CD4-positive, alpha-beta T cell treated with Interleukin-15 for 4 hours (primary cell): Measurements from ENCODE around the gene GSS.
"Not testable (repeated sequence)": the region's sequence is repeated elsewhere in the genome, so short reads cannot be mapped to it uniquely, and the experiment has no call there.

Source experiments
- DNase-seq: peaks from one replicate; pipeline ENCODE4 v3.0.0-alpha.2; 2020; ENCODE audit warnings: low spot score

The GSS gene

DNA sequence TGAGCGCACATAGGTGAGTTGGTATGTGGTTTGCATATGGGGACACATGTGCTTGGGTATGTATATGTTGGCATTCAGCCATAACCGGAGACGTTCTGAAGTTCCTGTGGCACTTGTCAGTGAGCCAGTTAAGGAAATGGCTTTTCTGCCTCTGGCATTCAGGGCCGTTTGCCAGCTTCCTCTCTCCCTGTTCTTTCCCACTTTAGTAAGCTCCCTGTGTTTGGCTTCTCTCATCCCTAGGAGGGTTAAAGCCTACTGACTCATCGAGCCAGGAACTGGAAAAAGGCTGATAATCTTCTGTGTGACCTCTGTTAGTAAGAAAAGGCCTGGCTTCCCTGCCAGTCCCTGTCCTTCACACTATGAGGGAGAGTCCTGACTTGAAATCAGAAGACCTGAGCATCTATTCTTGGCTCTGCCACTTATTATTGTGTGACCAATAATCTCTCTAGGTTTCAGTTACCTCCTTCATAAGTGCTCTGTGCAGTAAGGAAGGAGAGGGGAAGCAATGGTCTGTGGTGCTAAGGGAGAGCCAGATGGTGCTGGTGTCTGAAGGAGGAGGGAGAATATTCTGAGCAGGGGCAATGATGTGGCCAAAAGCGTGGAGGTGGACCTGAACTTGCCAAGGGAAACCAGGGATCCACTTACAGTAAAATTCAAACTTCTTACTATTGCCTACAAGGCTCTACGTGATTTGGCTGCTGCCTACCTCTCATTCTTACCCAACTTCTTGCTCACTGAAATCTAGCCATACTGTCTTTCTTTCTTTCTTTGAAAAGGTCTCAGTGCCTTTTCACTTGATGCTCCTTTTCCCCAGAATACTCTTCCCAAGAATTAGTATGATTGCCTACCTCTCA is 47.8 kb downstream of the GSS start:
- DNase-seq = no peak

DNA sequence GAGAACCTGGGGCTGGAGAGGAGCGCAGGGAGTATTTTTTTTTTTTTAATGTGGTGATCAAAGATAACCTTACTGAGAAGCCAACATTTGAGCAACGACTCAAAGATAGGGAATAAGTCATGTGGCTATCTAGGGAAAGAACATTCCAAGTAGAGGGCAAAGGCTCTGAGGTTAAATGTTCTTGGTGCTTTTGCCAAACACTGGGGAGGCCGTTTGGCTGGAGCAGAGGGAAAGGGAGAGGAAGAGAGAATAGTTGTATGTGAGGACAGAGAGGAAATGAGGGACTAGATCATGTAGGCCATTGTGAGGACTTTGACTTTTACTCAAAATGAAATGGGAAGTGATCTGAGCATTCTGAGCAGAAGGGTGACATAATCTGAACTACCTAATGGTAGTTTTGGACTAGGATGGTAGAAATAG is 51.4 kb downstream of the GSS start:
- DNase-seq = no peak

DNA sequence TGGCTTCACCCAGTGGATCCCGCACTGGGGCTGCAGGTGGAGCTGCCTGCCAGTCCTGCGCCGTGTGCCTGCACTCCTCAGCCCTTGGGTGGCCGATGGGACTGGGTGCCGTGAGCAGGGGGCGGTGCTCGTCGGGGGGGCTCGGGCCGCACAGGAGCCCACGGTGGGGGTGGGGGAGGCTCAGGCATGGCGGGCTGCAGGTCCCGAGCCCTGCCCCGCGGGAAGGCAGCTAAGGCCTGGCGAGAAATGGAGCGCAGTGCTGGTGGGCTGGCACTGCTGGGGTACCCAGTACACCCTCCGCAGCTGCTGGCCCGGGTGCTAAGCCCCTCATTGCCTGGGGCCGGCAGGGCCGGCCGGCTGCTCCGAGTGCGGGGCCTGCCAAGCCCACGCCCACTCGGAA is 56.9 kb downstream of the GSS start:
- DNase-seq = not testable (repeated sequence)

DNA sequence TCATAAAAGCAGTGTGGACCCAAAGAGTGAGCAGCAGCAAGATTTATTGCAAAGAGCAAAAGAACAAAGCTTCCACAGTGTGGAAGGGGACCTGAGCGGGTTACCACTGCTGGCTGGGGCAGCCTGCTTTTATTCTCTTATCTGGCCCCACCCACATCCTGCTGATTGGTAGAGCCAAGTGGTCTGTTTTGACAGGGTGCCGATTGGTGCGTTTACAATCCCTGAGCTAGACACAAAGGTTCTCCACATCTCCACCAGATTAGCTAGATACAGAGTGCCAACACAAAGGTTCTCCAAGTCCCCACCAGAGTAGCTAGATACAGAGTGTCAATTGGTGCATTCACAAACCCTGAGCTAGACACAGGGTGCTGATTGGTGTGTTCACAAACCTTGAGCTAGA is 57.5 kb downstream of the GSS start:
- DNase-seq = not testable (repeated sequence)

DNA sequence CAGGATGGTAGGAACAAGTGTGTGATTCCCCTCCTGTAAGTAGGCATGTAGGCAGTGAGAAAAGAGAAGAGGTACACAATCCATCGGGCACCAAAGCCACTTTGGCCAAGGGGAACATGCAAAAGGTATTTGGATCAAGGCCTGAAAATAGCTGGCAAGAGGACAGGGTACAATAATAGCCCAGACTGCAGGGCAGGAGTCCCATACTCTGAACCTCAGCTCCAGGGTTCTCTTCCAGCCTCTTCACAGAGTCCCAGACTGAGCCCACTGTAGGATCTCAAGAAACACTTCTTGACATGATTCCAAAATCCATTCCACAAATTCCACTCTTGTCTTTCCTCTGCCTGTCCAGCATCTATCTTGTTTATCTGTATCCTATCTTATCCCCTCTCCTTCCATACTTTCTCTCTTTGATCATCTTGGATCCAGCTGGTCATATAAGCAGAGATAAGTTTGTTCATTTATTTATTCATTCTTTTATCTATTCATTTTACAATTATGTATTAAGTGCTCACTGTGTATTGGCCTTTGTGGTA is 59.5 kb downstream of the GSS start:
- no peak for DNase-seq

DNA sequence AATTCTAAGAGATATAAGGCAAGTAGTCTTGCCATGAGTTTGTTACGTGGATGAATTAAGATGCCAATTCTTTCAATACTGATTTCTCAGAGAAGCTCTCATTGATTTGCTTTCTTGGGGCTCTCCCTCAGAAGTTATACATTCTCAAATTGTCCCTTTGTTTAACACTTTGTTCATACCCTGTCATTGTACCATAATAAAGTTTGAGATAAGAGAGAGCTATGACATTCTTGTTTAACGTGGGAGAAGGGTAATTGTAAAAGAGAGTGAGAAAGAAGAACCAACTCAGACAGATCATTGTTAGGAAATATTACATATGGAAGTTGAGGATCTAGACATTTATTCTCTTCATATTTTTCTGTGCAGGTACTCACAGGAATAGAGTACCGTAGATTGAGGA is 60.1 kb downstream of the GSS start:
- DNase-seq = no peak

DNA sequence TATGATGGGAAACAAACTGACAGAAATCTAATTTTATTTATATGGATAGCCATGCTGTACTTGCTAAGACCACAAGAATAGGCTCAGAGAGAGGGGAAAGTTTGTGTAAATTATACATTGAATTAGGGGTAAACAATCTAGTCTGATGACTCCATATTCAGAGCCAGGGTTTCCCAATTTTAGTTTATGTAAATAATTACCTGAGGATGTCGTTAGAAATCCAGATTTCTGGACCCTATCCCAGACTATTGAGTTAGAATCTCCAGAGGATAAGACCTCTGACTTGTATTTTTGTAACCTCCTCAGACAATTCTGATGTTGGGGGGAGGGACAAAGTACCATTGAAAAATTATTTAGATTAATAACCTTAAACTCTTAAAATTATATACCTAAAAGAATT is 60.9 kb downstream of the GSS start:
- DNase-seq = no peak

DNA sequence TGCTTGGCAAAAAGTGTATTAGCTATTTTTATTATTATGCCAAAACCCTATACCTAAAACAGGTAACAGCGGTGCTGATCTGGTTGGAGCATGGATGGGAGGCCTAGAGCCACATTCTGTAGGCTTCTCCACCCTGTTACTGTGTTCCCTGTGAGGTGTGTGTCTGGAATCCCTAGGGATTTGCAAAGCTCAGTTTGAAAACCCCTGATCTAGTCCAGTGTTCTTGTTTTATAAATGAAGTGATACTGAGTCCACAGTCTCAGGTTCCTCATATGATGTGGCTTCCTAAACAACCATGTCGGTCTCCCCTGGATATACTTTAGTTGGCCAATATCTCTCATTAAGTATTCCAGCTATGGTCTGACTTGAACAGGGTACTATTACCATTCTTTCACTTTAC is 62.9 kb downstream of the GSS start:
- DNase-seq = no peak

DNA sequence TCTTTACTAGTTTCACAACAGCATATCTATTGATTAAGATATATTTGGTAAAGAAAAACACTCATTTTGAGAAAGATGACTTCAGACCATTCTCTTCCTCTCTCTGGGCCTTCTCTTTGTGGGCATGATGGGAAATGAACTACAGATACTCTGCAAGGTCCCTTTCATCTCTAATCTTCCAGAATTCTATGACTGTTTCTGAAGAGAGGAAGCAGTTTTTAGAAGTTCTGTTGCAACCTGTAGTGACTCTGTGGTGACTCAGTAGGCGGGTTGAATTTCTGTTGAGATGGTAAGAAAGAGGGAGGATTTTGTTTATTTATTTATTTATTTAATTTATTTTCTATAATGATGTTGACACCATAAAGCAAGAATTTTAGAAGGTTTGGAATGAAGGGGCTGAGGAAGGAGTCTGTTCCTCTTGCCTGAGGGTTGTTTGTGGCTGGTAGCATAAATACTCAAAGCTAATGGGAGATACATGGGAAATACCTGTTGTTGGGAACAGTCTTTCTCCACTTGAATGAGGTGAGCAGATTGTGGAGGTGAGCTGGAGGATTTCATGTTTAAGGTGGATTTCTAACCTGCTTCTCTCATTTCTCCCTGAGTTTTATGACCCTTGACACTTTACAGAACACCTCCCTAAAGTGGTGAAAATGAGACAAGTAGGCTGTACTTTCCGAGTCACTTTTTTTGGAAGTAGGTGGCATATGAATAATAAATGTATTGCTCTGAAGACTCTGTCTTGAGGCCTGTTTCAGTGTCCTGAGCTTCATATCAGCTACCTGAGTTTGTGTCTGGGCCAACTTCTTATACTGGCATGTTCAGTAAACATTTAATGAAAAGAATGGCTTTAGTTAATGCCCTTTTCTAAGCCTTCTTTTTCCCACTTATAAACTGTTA is 64.2 kb downstream of the GSS start:
- peak; percentile 38 for DNase-seq

DNA sequence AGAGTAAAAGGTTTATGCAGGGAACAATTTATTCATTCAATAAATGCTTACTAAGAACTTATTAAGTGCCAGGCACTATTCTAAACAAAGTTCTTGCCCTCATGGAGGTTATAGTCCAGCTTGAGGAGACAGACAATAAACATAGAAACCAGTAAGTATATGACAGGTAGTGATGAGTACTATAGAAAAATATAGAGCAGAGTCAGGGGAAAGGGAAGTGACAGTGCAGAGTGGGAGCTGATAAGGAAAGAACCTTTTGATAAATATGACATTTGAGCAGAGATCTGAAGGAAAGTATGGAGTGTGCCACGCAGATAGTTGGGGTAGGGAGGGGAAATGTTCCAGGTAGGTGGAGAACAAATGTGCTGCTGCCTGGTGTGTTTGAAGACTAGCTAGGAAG is 67.1 kb downstream of the GSS start:
- no peak for DNase-seq

DNA sequence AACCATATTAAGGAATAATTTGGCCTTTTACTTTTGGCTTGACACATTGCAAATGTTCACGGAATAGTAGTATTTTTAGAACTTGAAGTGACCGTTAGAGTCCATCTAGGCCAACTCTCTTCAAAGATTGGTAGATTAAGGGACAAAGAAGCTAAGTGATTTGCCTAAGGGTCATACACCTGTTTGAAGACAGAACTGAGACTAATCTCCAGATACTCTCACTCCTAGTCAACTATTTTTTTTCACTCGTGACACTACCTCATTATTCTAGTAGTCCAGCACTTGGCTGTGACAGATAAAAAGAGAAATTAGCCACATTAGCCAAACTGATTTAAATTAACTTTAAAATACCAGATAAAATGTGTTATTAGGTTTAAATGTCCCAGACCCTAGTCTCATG is 68.6 kb downstream of the GSS start:
- no peak for DNase-seq

DNA sequence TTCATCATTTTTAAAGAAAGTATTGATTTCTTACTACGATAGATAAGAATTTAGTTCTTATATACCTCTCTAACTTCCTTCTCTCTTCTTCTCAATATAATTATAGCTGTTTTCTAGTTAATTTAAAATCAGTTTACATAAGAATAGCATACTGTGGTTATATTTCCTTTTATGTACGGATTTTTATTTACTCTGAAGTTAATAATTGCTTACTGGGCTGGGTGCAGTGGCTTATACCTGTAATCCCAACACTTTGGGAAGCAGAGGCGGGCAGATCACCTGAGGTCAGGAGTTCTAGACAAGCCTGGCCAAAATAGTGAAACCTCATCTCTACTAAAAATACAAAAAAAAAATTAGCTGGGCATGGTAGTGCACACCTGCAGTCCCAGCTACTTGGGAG is 69.5 kb downstream of the GSS start:
- no peak for DNase-seq

DNA sequence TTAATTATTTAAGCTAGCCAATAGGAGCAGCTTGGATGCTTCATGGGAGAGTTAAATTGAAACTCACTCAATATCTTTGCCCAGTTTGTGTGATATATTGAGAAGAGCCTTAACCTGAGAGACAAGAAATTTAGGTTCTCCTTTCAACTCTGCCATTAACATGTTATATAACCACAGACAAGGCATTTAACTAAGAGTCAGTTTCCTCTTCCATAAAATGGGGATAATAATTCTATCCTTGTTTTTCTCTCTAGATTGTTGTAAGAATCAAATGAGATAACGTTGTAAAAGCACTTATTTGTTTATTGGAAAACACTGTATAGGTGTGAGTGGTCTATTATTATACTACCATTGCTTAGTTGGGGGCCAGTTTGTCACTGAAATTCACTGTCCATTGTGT is 71.3 kb downstream of the GSS start:
- DNase-seq = no peak

DNA sequence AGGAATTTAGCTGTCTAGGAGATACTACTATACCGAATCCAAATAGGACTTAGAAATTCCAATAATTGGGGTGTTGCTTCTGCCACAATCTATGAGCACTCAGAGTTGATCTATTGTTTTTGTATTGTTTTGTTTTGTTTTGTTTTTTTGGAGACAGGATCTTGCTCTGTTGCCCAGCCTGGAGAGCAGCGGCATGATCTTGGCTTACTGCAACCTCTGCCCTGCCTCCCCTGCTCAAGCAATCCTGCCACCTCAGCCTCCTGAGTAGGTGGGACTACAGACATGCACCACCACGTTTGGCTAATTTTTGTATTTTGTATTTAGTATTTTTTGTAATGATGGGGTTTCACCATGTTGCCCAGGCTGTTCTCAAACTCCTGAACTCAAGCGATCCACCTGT is 71.8 kb downstream of the GSS start:
- DNase-seq = no peak

DNA sequence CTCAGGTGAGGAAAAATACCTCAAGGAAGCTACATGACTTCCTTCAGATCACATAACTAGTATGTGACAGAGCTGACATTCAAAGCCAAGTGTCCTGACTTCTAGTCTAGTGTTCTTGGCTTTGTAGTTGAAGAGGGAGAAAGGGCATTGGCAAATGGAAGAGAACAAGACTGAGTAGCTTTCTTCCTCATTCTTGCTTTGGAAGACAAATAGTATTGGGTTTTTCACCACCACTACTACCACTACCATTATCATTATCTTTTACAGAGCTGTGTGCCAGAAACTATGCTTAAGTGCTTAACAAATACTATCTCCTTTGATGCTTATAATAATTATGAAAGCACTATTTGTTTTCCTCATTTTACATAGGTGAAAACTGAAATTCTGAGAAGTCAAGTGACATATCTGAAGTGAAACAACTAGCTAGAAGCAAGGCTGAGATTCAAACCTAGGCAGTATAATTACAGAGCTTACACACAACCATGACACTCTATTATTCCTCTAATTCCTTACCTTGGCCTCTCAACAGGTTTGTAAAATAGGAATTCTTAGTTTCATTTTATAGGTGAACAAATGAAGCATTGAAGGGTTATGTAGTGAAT is 72.4 kb downstream of the GSS start:
- no peak for DNase-seq

DNA sequence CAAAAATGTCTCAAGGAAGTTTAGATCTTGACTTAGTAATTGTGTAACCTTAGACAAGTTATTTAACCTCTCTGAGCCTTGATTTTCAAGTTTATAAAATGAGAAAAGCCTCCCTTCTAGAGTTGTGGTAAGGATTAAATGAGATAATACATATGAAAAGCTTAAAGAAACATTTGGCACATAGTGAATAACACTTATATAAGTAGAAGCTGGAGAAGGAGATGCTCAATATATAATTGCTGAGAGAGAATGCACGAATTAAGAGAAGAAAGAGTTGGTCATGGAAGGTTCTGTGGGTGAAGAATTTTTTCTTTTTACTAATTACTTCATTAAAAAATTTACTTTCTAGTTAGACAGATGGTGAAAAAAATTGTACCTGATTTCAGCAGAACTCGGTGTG is 73.9 kb downstream of the GSS start:
- DNase-seq = no peak

DNA sequence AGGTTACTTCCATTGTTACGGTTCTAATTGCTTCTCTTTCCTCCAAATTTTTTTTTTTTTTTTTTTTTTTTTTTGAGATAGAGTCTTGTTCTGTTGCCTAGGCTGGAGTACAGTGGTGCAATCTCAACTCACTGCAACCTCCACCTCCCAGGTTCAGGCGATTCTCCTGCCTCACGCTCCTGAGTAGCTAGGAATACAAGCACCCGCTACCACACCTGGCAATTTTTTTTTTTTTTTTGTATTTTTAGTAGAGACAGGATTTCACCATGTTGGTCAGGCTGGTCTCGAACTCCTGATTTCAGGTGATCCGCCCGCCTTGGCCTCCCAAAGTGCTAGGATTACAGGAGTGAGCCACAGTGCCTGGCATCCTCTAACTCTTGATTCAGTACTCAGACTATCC is 74.6 kb downstream of the GSS start:
- DNase-seq = not testable (repeated sequence)

DNA sequence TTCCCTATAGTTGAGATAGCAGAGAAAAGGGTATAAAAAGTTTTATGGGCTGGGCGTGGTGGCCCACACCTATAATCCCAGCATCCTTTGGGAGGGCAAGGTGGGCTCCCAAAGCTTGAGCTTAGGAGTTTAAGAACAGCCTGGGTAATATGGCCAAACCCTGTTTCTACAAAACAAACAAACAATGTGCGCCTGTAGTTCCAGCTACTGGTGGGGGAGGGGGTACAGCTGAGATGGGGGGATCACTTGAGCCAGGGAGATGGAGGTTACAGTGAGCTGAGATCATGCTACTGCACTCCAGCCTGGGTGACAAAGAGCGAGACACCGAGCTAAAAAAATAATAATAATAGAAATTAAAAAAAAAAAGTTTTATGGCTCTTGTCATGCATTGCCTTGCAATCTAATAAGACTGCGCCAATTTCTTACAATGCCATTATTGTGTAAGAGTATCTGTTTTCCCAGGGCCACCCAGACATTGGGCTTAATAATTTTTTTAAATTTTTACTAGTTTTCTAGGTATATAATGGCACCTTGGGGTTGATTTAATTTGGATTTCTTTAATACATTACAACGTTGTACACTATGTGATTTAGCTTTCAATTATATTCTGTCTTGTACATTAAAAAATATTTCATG is 75.3 kb downstream of the GSS start:
- DNase-seq = no peak
